Stimulated activated memory B cell treated with anti-CD40 and anti-IgM and Interleukin-4, amounts not matched to agents 10 μg/mL and 1 μg/mL and 100 μg/mL, for 72 hours (primary cell): ENCODE results near the gene OR9Q1.

Source experiments
- ATAC-seq: fragments of 150-1000 bp; cut with Tn5 transposase; 2 replicates; pipeline ENCODE4 v1.10.0; 2021
- H3K27ac Mint-ChIP-seq: one replicate; pipeline ENCODE4 v1.8.0; 2022; ENCODE audit warnings: mild to moderate bottlenecking, mixed read lengths
- H3K27me3 Mint-ChIP-seq: one replicate; pipeline ENCODE4 v1.8.0; 2022; ENCODE audit warnings: mixed read lengths
- H3K36me3 Mint-ChIP-seq: one replicate; pipeline ENCODE4 v1.8.0; 2022; ENCODE audit warnings: mixed read lengths
- H3K4me1 Mint-ChIP-seq: one replicate; pipeline ENCODE4 v1.8.0; 2022; ENCODE audit warnings: mixed read lengths
- H3K4me3 Mint-ChIP-seq: one replicate; pipeline ENCODE4 v1.8.0; 2022; ENCODE audit warnings: mild to moderate bottlenecking, moderate library complexity, mixed read lengths
- H3K9me3 Mint-ChIP-seq: one replicate; pipeline ENCODE4 v1.8.0; 2022; ENCODE audit warnings: mixed read lengths

OR9Q1 gene

GRCh38 chr11:58060535-58060934 lies 36.9 kb downstream of the OR9Q1 start:
- Mint-ChIP-seq H3K36me3 (no peaks in the 10 kb centered on the region), H3K27me3 (peaks cover 36% of the 10 kb centered on the region), H3K4me3 (no peak overlapping the region), H3K4me1 (no peaks in the 10 kb centered on the region), H3K9me3 (no peaks in the 10 kb centered on the region), H3K27ac (no peak overlapping the region)
- ATAC-seq: no peak

- no peak overlapping the region for H3K27ac Mint-ChIP-seq
- ATAC-seq: no peak
- no peaks in the 10 kb centered on the region for H3K36me3 Mint-ChIP-seq
- H3K27me3 Mint-ChIP-seq: peaks cover 36% of the 10 kb centered on the region
- no peaks in the 10 kb centered on the region for H3K9me3 Mint-ChIP-seq
- no peaks in the 10 kb centered on the region for H3K4me1 Mint-ChIP-seq
- H3K4me3 Mint-ChIP-seq: no peak overlapping the region
These were observed 37.4 kb downstream of the OR9Q1 start for GRCh38 chr11:58060939-58061672.

- H3K27ac Mint-ChIP-seq: no peak overlapping the region
These were observed 38.1 kb downstream of the OR9Q1 start for GRCh38 chr11:58061813-58062212.

GRCh38 chr11:58067685-58068084 lies 44.0 kb downstream of the OR9Q1 start:
- Mint-ChIP-seq H3K27me3 (peaks cover 19% of the 10 kb centered on the region), H3K4me3 (no peak overlapping the region), H3K4me1 (no peaks in the 10 kb centered on the region), H3K36me3 (no peaks in the 10 kb centered on the region), H3K9me3 (no peaks in the 10 kb centered on the region), H3K27ac (no peak overlapping the region)
- no peak for ATAC-seq

More at GRCh38 chr11:58061813-58062212, 38.1 kb downstream of the OR9Q1 start:
- peaks cover 41% of the 10 kb centered on the region for H3K27me3 Mint-ChIP-seq
- no peaks in the 10 kb centered on the region for H3K36me3 Mint-ChIP-seq
- no peaks in the 10 kb centered on the region for H3K4me1 Mint-ChIP-seq
- no peak for ATAC-seq
- H3K4me3 Mint-ChIP-seq: no peak overlapping the region
- H3K9me3 Mint-ChIP-seq: no peaks in the 10 kb centered on the region

GRCh38 chr11:58068655-58069054 lies 45.0 kb downstream of the OR9Q1 start:
- H3K27ac Mint-ChIP-seq: no peak overlapping the region
- H3K4me1 Mint-ChIP-seq: no peaks in the 10 kb centered on the region
- no peaks in the 10 kb centered on the region for H3K36me3 Mint-ChIP-seq
- no peak overlapping the region for H3K4me3 Mint-ChIP-seq
- no peak for ATAC-seq
- peaks cover 19% of the 10 kb centered on the region for H3K27me3 Mint-ChIP-seq
- H3K9me3 Mint-ChIP-seq: peaks cover under 1% of the 10 kb centered on the region

- Mint-ChIP-seq H3K27ac (no peak overlapping the region), H3K36me3 (no peaks in the 10 kb centered on the region), H3K4me3 (no peak overlapping the region), H3K4me1 (no peaks in the 10 kb centered on the region), H3K9me3 (peaks cover 4% of the 10 kb centered on the region), H3K27me3 (peaks cover 11% of the 10 kb centered on the region)
- peak; percentile 28 for ATAC-seq
These were observed 46.9 kb downstream of the OR9Q1 start for GRCh38 chr11:58070585-58070984.

GRCh38 chr11:58075781-58076180 lies 52.1 kb downstream of the OR9Q1 start:
- Mint-ChIP-seq H3K4me3 (no peak overlapping the region), H3K4me1 (no peaks in the 10 kb centered on the region), H3K27ac (no peak overlapping the region), H3K9me3 (peaks cover 4% of the 10 kb centered on the region), H3K27me3 (no peaks in the 10 kb centered on the region), H3K36me3 (no peaks in the 10 kb centered on the region)
- no peak for ATAC-seq

- ATAC-seq: no peak
- peaks cover 7% of the 10 kb centered on the region for H3K27me3 Mint-ChIP-seq
- no peak overlapping the region for H3K27ac Mint-ChIP-seq
- peaks cover 7% of the 10 kb centered on the region for H3K9me3 Mint-ChIP-seq
- no peak overlapping the region for H3K4me3 Mint-ChIP-seq
- no peaks in the 10 kb centered on the region for H3K4me1 Mint-ChIP-seq
- H3K36me3 Mint-ChIP-seq: no peaks in the 10 kb centered on the region
These were observed 62.8 kb downstream of the OR9Q1 start for GRCh38 chr11:58086528-58086927.

- H3K9me3 Mint-ChIP-seq: peaks cover 8% of the 10 kb centered on the region
- no peak for ATAC-seq
- H3K36me3 Mint-ChIP-seq: no peaks in the 10 kb centered on the region
- no peaks in the 10 kb centered on the region for H3K4me1 Mint-ChIP-seq
- H3K27me3 Mint-ChIP-seq: no peaks in the 10 kb centered on the region
- H3K27ac Mint-ChIP-seq: no peak overlapping the region
- no peak overlapping the region for H3K4me3 Mint-ChIP-seq
These were observed 73.8 kb downstream of the OR9Q1 start for GRCh38 chr11:58097437-58097836.

- no peak overlapping the region for H3K27ac Mint-ChIP-seq
These were observed 97.4 kb downstream of the OR9Q1 start for GRCh38 chr11:58121096-58121495.

GRCh38 chr11:58125469-58125868 lies 101.8 kb downstream of the OR9Q1 start, which contains the start of gene OR9I1:
TSS of gene OR9I1 (minus strand) at chr11:58125530. CDS start at chr11:58119444, 6,086 bp downstream.
- H3K9me3 Mint-ChIP-seq: no peaks in the 10 kb centered on the region
- H3K4me3 Mint-ChIP-seq: no peak within 1 kb of the TSS
- H3K27ac Mint-ChIP-seq: no peak within 1 kb of the TSS
- no peaks in the 10 kb centered on the region for H3K36me3 Mint-ChIP-seq
- H3K27me3 Mint-ChIP-seq: peaks cover 8% of the 10 kb centered on the region
- no peaks in the 10 kb centered on the region for H3K4me1 Mint-ChIP-seq
- ATAC-seq: no peak

More at GRCh38 chr11:58121096-58121495, 97.4 kb downstream of the OR9Q1 start:
- Mint-ChIP-seq H3K9me3 (no peaks in the 10 kb centered on the region), H3K36me3 (no peaks in the 10 kb centered on the region), H3K4me1 (no peaks in the 10 kb centered on the region), H3K27me3 (peaks cover 9% of the 10 kb centered on the region), H3K4me3 (no peak overlapping the region)
- ATAC-seq: no peak

GRCh38 chr11:58127350-58127749 lies 103.7 kb downstream of the OR9Q1 start:
- H3K27me3 Mint-ChIP-seq: no peaks in the 10 kb centered on the region
- ATAC-seq: no peak
- no peak overlapping the region for H3K27ac Mint-ChIP-seq

GRCh38 chr11:58133309-58134076 lies 109.8 kb downstream of the OR9Q1 start:
- Mint-ChIP-seq H3K4me3 (no peak overlapping the region), H3K27me3 (no peaks in the 10 kb centered on the region), H3K27ac (no peak overlapping the region), H3K4me1 (no peaks in the 10 kb centered on the region), H3K36me3 (no peaks in the 10 kb centered on the region), H3K9me3 (no peaks in the 10 kb centered on the region)
- ATAC-seq: no peak

More at GRCh38 chr11:58127350-58127749, 103.7 kb downstream of the OR9Q1 start:
- Mint-ChIP-seq H3K4me3 (no peak overlapping the region), H3K36me3 (no peaks in the 10 kb centered on the region), H3K4me1 (no peaks in the 10 kb centered on the region), H3K9me3 (no peaks in the 10 kb centered on the region)

- no peaks in the 10 kb centered on the region for H3K36me3 Mint-ChIP-seq
- no peak overlapping the region for H3K4me3 Mint-ChIP-seq
- no peaks in the 10 kb centered on the region for H3K9me3 Mint-ChIP-seq
- no peaks in the 10 kb centered on the region for H3K4me1 Mint-ChIP-seq
- ATAC-seq: peak; percentile 11
- no peaks in the 10 kb centered on the region for H3K27me3 Mint-ChIP-seq
- H3K27ac Mint-ChIP-seq: no peak overlapping the region
These were observed 110.5 kb downstream of the OR9Q1 start for GRCh38 chr11:58134151-58134550.

- no peak overlapping the region for H3K27ac Mint-ChIP-seq
- no peaks in the 10 kb centered on the region for H3K9me3 Mint-ChIP-seq
- H3K27me3 Mint-ChIP-seq: no peaks in the 10 kb centered on the region
- no peak overlapping the region for H3K4me3 Mint-ChIP-seq
- ATAC-seq: no peak
- H3K36me3 Mint-ChIP-seq: no peaks in the 10 kb centered on the region
- no peaks in the 10 kb centered on the region for H3K4me1 Mint-ChIP-seq
These were observed 111.5 kb downstream of the OR9Q1 start for GRCh38 chr11:58135171-58135570.

- Mint-ChIP-seq H3K4me1 (no peaks in the 10 kb centered on the region), H3K27me3 (peaks cover 9% of the 10 kb centered on the region), H3K4me3 (no peak overlapping the region), H3K9me3 (no peaks in the 10 kb centered on the region), H3K36me3 (no peaks in the 10 kb centered on the region), H3K27ac (no peak overlapping the region)
- no peak for ATAC-seq
These were observed 119.1 kb downstream of the OR9Q1 start for GRCh38 chr11:58142761-58143160.
